WTC11 (cell line): ENCODE data around the gene CGN. TPM values are rescaled to one million over a fixed set of nuclear protein-coding genes. Genes with fewer than 3 reads are reported as not detected.

Experiments
- ATAC-seq: fragments of 200-7000 bp; cut with Tn5 transposase; 2 replicates; pipeline ENCODE4 v1.10.0; 2021; ENCODE audit warnings: mild to moderate bottlenecking, moderate library complexity
- CTCF ChIA-PET: fragments of 300-600 bp; sonication (Branson Sonifier 250); formaldehyde crosslinking; loops from one replicate; lab custom pipeline; 2021; ENCODE audit warnings: antibody characterized with exemption; lab: Charles Lee
- POLR2A ChIA-PET: fragments of 350-600 bp; sonication (Branson Sonifier 250); formaldehyde crosslinking; loops from one replicate; lab custom pipeline; 2021; ENCODE audit warnings: antibody characterized with exemption; lab: Charles Lee
- DNase-seq: peaks from one replicate; pipeline ENCODE4 v3.0.0; 2021; ENCODE audit warnings: low spot score
- H3K27ac Mint-ChIP-seq: 2 replicates; pipeline ENCODE4 v1.8.0; 2021; ENCODE audit warnings: mixed read lengths
- H3K27me3 Mint-ChIP-seq: 2 replicates; pipeline ENCODE4 v1.8.0; 2021; ENCODE audit warnings: low read depth, mild to moderate bottlenecking, moderate library complexity, mixed read lengths
- H3K36me3 Mint-ChIP-seq: 2 replicates; pipeline ENCODE4 v1.8.0; 2021; ENCODE audit warnings: mixed read lengths
- H3K4me1 Mint-ChIP-seq: 2 replicates; pipeline ENCODE4 v1.8.0; 2022; ENCODE audit warnings: mixed read lengths
- H3K4me3 Mint-ChIP-seq: 2 replicates; pipeline ENCODE4 v1.8.0; 2021; ENCODE audit warnings: mild to moderate bottlenecking, moderate library complexity, mixed read lengths
- H3K9me3 Mint-ChIP-seq: 2 replicates; pipeline ENCODE4 v1.8.0; 2021; ENCODE audit warnings: mixed read lengths
- ELF4 ChIP-seq: sonication (generic); formaldehyde crosslinking; IDR thresholded peaks from 2 replicates; pipeline ENCODE4 v1.8.1; 2022; ENCODE audit warnings: low read depth, mild to moderate bottlenecking, moderate library complexity, missing genetic modification reagents
- ESRRA ChIP-seq: sonication (generic); formaldehyde crosslinking; IDR thresholded peaks from 2 replicates; pipeline ENCODE4 v1.8.1; 2022; ENCODE audit warnings: mild to moderate bottlenecking, missing genetic modification reagents, borderline replicate concordance
- ETV6 ChIP-seq: sonication (generic); formaldehyde crosslinking; IDR thresholded peaks from 2 replicates; pipeline ENCODE4 v1.8.1; 2022; ENCODE audit warnings: mild to moderate bottlenecking, missing genetic modification reagents
- HMGXB4 ChIP-seq: sonication (generic); formaldehyde crosslinking; IDR thresholded peaks from 2 replicates; pipeline ENCODE4 v1.8.1; 2023; ENCODE audit warnings: mild to moderate bottlenecking, moderate library complexity, missing genetic modification reagents
- IRF1 ChIP-seq: sonication (generic); formaldehyde crosslinking; IDR thresholded peaks from 2 replicates; pipeline ENCODE4 v1.8.0; 2023; ENCODE audit warnings: missing genetic modification reagents
- IRF2 ChIP-seq: sonication (generic); formaldehyde crosslinking; IDR thresholded peaks from 2 replicates; pipeline ENCODE4 v1.8.0; 2022; ENCODE audit warnings: low read depth, missing genetic modification reagents, borderline replicate concordance
- JUN ChIP-seq: sonication (generic); formaldehyde crosslinking; IDR thresholded peaks from 2 replicates; pipeline ENCODE4 v1.8.0; 2023; ENCODE audit warnings: mild to moderate bottlenecking, missing genetic modification reagents
- NFATC4 ChIP-seq: fragments of 250-450 bp; sonication (Bioruptor Pico); IDR thresholded peaks from 2 replicates; pipeline ENCODE4 v1.9.0; 2021; ENCODE audit warnings: mild to moderate bottlenecking
- NR2C2 ChIP-seq: sonication (generic); formaldehyde crosslinking; IDR thresholded peaks from 2 replicates; pipeline ENCODE4 v1.8.0; 2022; ENCODE audit warnings: mild to moderate bottlenecking, missing genetic modification reagents
- OVOL2 ChIP-seq: fragments of 250-450 bp; sonication (Bioruptor Pico); IDR thresholded peaks from 2 replicates; pipeline ENCODE4 v1.9.0; 2021; ENCODE audit warnings: mild to moderate bottlenecking, borderline replicate concordance
- RELA ChIP-seq: sonication (generic); formaldehyde crosslinking; IDR thresholded peaks from 2 replicates; pipeline ENCODE4 v1.8.1; 2022; ENCODE audit warnings: missing genetic modification reagents, mild to moderate bottlenecking, borderline replicate concordance
- SMAD3 ChIP-seq: sonication (generic); formaldehyde crosslinking; IDR thresholded peaks from 2 replicates; pipeline ENCODE4 v1.8.0; 2022; ENCODE audit warnings: missing genetic modification reagents, mild to moderate bottlenecking, borderline replicate concordance
- SMAD4 ChIP-seq: sonication (generic); formaldehyde crosslinking; IDR thresholded peaks from 2 replicates; pipeline ENCODE4 v1.8.0; 2022; ENCODE audit warnings: mild to moderate bottlenecking, missing genetic modification reagents
- SOX15 ChIP-seq: fragments of 250-450 bp; sonication (Bioruptor Pico); IDR thresholded peaks from 2 replicates; pipeline ENCODE4 v1.9.0; 2021; ENCODE audit warnings: mild to moderate bottlenecking
- TEAD1 ChIP-seq: sonication (generic); formaldehyde crosslinking; IDR thresholded peaks from 2 replicates; pipeline ENCODE4 v1.8.0; 2022; ENCODE audit warnings: mild to moderate bottlenecking, missing genetic modification reagents
- ZNF219 ChIP-seq: sonication (generic); formaldehyde crosslinking; IDR thresholded peaks from 2 replicates; pipeline ENCODE4 v1.8.0; 2023; ENCODE audit warnings: missing genetic modification reagents, mild to moderate bottlenecking, borderline replicate concordance
- ZNF317 ChIP-seq: sonication (generic); formaldehyde crosslinking; IDR thresholded peaks from 2 replicates; pipeline ENCODE4 v1.8.1; 2023; ENCODE audit warnings: low read depth, mild to moderate bottlenecking, moderate library complexity, missing genetic modification reagents, borderline replicate concordance
- ZSCAN18 ChIP-seq: fragments of 250-450 bp; sonication (Bioruptor Pico); IDR thresholded peaks from 2 replicates; pipeline ENCODE4 v2.1.2; 2022; ENCODE audit warnings: mild to moderate bottlenecking, moderate library complexity
- total RNA-seq: library from RNA; stranded (reverse); gene quantifications from 3 replicates; pipeline ENCODE4 v1.2.3, GENCODE V29; 2021
- TF ChIP-seq, protein P1 (sequence below): fragments of 250-450 bp; sonication (Bioruptor Pico); IDR thresholded peaks from 2 replicates; pipeline ENCODE4 v1.9.0; 2021; ENCODE audit warnings: mild to moderate bottlenecking, borderline replicate concordance
- TF ChIP-seq, protein P2 (sequence below): fragments of 200-600 bp; IDR thresholded peaks from 2 replicates; pipeline ENCODE4 v1.8.0; 2022; ENCODE audit warnings: antibody characterized with exemption
- TF ChIP-seq, protein P3 (sequence below): sonication (generic); formaldehyde crosslinking; conservative IDR thresholded peaks from 2 replicates; pipeline ENCODE4 v1.8.1; 2022; ENCODE audit warnings: mild to moderate bottlenecking, missing genetic modification reagents

Gene CGN
- total RNA-seq, 1 experiment from 2014 or later: 68.7 TPM

DNA sequence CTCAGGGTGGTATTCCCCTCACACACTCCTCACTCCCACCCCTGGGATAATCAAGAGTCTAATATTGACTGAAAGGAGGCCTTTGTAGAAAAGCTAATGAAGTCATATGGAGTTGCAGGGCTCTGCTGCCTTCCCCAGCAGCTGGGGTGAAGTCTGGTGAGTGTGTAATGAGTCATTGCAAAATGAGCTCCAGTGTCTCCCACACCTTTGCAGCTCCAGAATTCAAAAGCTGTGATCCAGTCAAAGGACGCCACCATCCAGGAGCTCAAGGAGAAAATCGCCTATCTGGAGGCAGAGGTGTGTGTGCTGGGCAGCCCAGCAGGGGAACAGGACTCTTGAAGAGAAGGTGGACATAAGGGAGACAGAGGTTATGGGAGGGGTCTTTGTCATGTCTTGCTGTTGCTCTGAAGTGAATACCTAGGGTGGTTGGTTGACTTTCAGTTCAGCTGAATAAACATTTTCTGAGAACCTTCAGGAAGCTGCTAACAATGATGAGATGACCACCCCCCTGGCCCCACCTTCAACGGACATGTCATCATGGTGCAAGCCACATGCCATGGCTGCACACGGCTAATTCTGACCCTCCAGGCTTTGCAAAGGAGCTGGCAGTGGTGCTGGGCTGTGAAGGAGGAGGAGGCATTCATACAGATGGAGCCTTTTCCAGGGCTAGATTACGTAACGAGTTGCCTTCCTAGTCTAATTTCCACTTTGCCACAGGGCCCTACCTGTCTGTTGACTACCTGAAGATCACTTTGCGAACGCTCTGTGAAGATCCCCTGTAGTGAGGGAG is 68.4 kb downstream of the CGN start (continued):
- TF ChIP-seq IRF1 (CRISPR knock-in tag) (no peak), JUN (CRISPR knock-in tag) (no peak), ESRRA (CRISPR knock-in tag) (no peak), ZNF219 (no peak), IRF2 (CRISPR knock-in tag) (no peak)
- TF ChIP-seq, protein P1, sequence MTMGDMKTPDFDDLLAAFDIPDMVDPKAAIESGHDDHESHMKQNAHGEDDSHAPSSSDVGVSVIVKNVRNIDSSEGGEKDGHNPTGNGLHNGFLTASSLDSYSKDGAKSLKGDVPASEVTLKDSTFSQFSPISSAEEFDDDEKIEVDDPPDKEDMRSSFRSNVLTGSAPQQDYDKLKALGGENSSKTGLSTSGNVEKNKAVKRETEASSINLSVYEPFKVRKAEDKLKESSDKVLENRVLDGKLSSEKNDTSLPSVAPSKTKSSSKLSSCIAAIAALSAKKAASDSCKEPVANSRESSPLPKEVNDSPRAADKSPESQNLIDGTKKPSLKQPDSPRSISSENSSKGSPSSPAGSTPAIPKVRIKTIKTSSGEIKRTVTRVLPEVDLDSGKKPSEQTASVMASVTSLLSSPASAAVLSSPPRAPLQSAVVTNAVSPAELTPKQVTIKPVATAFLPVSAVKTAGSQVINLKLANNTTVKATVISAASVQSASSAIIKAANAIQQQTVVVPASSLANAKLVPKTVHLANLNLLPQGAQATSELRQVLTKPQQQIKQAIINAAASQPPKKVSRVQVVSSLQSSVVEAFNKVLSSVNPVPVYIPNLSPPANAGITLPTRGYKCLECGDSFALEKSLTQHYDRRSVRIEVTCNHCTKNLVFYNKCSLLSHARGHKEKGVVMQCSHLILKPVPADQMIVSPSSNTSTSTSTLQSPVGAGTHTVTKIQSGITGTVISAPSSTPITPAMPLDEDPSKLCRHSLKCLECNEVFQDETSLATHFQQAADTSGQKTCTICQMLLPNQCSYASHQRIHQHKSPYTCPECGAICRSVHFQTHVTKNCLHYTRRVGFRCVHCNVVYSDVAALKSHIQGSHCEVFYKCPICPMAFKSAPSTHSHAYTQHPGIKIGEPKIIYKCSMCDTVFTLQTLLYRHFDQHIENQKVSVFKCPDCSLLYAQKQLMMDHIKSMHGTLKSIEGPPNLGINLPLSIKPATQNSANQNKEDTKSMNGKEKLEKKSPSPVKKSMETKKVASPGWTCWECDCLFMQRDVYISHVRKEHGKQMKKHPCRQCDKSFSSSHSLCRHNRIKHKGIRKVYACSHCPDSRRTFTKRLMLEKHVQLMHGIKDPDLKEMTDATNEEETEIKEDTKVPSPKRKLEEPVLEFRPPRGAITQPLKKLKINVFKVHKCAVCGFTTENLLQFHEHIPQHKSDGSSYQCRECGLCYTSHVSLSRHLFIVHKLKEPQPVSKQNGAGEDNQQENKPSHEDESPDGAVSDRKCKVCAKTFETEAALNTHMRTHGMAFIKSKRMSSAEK (CRISPR knock-in tag): no peak
- TF ChIP-seq, protein P2, sequence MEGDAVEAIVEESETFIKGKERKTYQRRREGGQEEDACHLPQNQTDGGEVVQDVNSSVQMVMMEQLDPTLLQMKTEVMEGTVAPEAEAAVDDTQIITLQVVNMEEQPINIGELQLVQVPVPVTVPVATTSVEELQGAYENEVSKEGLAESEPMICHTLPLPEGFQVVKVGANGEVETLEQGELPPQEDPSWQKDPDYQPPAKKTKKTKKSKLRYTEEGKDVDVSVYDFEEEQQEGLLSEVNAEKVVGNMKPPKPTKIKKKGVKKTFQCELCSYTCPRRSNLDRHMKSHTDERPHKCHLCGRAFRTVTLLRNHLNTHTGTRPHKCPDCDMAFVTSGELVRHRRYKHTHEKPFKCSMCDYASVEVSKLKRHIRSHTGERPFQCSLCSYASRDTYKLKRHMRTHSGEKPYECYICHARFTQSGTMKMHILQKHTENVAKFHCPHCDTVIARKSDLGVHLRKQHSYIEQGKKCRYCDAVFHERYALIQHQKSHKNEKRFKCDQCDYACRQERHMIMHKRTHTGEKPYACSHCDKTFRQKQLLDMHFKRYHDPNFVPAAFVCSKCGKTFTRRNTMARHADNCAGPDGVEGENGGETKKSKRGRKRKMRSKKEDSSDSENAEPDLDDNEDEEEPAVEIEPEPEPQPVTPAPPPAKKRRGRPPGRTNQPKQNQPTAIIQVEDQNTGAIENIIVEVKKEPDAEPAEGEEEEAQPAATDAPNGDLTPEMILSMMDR: no peak

DNA sequence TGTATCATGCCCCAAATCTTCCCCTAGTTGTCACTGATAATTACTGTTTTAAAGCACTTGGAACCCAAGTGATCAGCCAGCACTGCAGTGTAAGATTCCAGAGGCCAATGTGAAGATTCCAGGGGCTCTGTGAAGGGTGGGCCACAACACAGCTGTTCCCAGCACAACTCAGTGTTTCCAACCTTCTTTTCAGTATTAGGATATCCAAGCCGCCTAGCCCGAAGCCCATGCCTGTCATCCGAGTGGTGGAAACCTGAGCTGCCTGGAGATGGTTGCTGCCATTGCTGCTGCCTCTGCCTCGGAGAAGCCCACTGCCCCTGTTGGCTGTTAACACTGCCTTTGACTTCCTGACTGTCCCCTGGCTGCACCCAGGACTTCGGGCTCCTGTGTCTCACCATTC is 70.3 kb downstream of the CGN start:
- ATAC-seq: no peak
- Mint-ChIP-seq H3K27me3 (no peaks in the 10 kb centered on the region), H3K27ac (no peak overlapping the region), H3K4me1 (peaks cover 8% of the 10 kb centered on the region)
- TF ChIP-seq SMAD4 (no peak), SMAD3 (CRISPR knock-in tag) (no peak), TEAD1 (CRISPR knock-in tag) (no peak), ZSCAN18 (CRISPR knock-in tag) (no peak), NFATC4 (CRISPR knock-in tag) (no peak)
- TF ChIP-seq, all 79 proteins: peak for 0
- Mint-ChIP-seq H3K9me3 (no peaks in the 10 kb centered on the region), H3K4me3 (no peak overlapping the region), H3K36me3 (peaks cover 18% of the 10 kb centered on the region)
- DNase-seq: no peak
- ChIA-PET CTCF (interaction anchor here (0.6 to 1.3 kb wide), 2 partner anchors 12 to 35 kb away, joined by 4 read pairs; no protein-coding TSS in a partner anchor), POLR2A (no interaction called here)

- DNase-seq (no peak), ATAC-seq (no peak)
- Mint-ChIP-seq H3K4me1 (peaks cover 7% of the 10 kb centered on the region), H3K27ac (no peak overlapping the region), H3K27me3 (no peaks in the 10 kb centered on the region), H3K36me3 (peaks cover 18% of the 10 kb centered on the region), H3K9me3 (no peaks in the 10 kb centered on the region), H3K4me3 (no peak overlapping the region)
- ChIA-PET POLR2A (no interaction called here), CTCF (interaction anchor here (0.6 to 1.3 kb wide), 2 partner anchors 12 to 36 kb away, joined by 4 read pairs; no protein-coding TSS in a partner anchor)
- TF ChIP-seq ZNF219 (no peak), ZNF317 (CRISPR knock-in tag) (no peak), NR2C2 (CRISPR knock-in tag) (no peak), OVOL2 (no peak), ETV6 (CRISPR knock-in tag) (no peak), HMGXB4 (CRISPR knock-in tag) (no peak), ELF4 (CRISPR knock-in tag) (no peak), RELA (CRISPR knock-in tag) (no peak), SOX15 (CRISPR knock-in tag) (no peak)
- TF ChIP-seq, protein P3, sequence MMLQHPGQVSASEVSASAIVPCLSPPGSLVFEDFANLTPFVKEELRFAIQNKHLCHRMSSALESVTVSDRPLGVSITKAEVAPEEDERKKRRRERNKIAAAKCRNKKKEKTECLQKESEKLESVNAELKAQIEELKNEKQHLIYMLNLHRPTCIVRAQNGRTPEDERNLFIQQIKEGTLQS (CRISPR knock-in tag): no peak
Observed at GRCh38 chr1:151581921-151582320, 70.7 kb downstream of the CGN start.
